GM12892 (cell line): ENCODE data around the gene GCNT3.

Experiments used
- POLR2A ChIP-seq: IDR thresholded peaks from 2 replicates; pipeline ENCODE4 v1.6.1; 2011; ENCODE audit warnings: low read depth, low read length, control low read depth
- POLR2AphosphoS5 ChIP-seq: IDR thresholded peaks from 2 replicates; pipeline ENCODE4 v1.6.1; 2011; ENCODE audit warnings: low read depth, low read length, control low read depth

GRCh38 chr15:59632714-59633113 lies 21.1 kb downstream of the GCNT3 start:
- TF ChIP-seq POLR2A (no peak), POLR2AphosphoS5 (no peak)
